Measurements from ENCODE around the gene GPR21.

Gene GPR21

GRCh38 chr9:123033864-123034601, 566 bp downstream of the GPR21 start:
- no peak for DNase-seq (ENCODE audit: low read depth in 2 of 2)

GRCh38 chr9:123034881-123035510, 1.5 kb downstream of the GPR21 start:
- no peak for DNase-seq (ENCODE audit: low read depth in 2 of 2)

- DNase-seq (ENCODE audit: low read depth in 2 of 2) = no peak
These were observed 2.3 kb downstream of the GPR21 start for GRCh38 chr9:123035791-123036190.

GRCh38 chr9:123036893-123037545, 3.6 kb downstream of the GPR21 start:
- DNase-seq (ENCODE audit: low read depth in 2 of 2) = no peak

GRCh38 chr9:123039617-123040219, 6.3 kb downstream of the GPR21 start:
- DNase-seq (ENCODE audit: low read depth in 2 of 2) = no peak

- no peak for DNase-seq (ENCODE audit: low read depth in 2 of 2)
These were observed 7.3 kb downstream of the GPR21 start for GRCh38 chr9:123040801-123041200.

- no peak for DNase-seq (ENCODE audit: low read depth in 2 of 2)
These were observed 8.0 kb downstream of the GPR21 start for GRCh38 chr9:123041489-123041888.

GRCh38 chr9:123043081-123043939, 9.8 kb downstream of the GPR21 start:
- DNase-seq (ENCODE audit: low read depth in 2 of 2) = no peak

- DNase-seq (ENCODE audit: low read depth in 2 of 2) = no peak
These were observed 11.1 kb downstream of the GPR21 start for GRCh38 chr9:123044586-123044985.

- no peak for DNase-seq (ENCODE audit: low read depth in 2 of 2)
These were observed 13.1 kb downstream of the GPR21 start for GRCh38 chr9:123046406-123047195.

GRCh38 chr9:123048748-123049147, 15.3 kb downstream of the GPR21 start:
- DNase-seq (ENCODE audit: low read depth in 2 of 2) = no peak

GRCh38 chr9:123049589-123050222, 16.2 kb downstream of the GPR21 start:
- DNase-seq (ENCODE audit: low read depth in 2 of 2) = no peak

- no peak for DNase-seq (ENCODE audit: low read depth in 2 of 2)
These were observed 19.6 kb downstream of the GPR21 start for GRCh38 chr9:123053046-123053445.

- no peak for DNase-seq (ENCODE audit: low read depth in 2 of 2)
These were observed 20.2 kb downstream of the GPR21 start for GRCh38 chr9:123053711-123054110.

- no peak for DNase-seq (ENCODE audit: low read depth in 2 of 2)
These were observed 25.4 kb downstream of the GPR21 start for GRCh38 chr9:123058834-123059233.

- no peak for DNase-seq (ENCODE audit: low read depth in 2 of 2)
These were observed 26.2 kb downstream of the GPR21 start for GRCh38 chr9:123059472-123060220.

GRCh38 chr9:123061216-123061615, 27.7 kb downstream of the GPR21 start:
- no peak for DNase-seq (ENCODE audit: low read depth in 2 of 2)

- DNase-seq (ENCODE audit: low read depth in 2 of 2) = no peak
These were observed 29.1 kb downstream of the GPR21 start for GRCh38 chr9:123062351-123063176.

GRCh38 chr9:123063177-123063598, 29.7 kb downstream of the GPR21 start:
- DNase-seq (ENCODE audit: low read depth in 2 of 2) = no peak

All from stimulated activated CD4-positive, alpha-beta T cell treated with anti-CD3 and anti-CD28 coated beads, Interleukin-1b, Interleukin-23, amount 100 ng/mL, for 1 hour (primary cell).